ENCODE results near the gene SUFU. TPM values are rescaled to one million over a fixed set of nuclear protein-coding genes. Genes with fewer than 3 reads are reported as not detected.
"Not testable (repeated sequence)": the region's sequence is repeated elsewhere in the genome, so short reads cannot be mapped to it uniquely, and the experiment has no call there.

Gene SUFU
- total RNA-seq, 1 donor from 2014 or later: 17.3 TPM

- H3K4me1 ChIP-seq: peaks cover 9 to 22% of the 10 kb centered on the region in 2 donors
- no peak for DNase-seq (ENCODE audit: low spot score in 2 of 2)
Measured at GRCh38 chr10:102497545-102497944, 6.2 kb upstream of the SUFU start.

GRCh38 chr10:102499356-102499755, 4.4 kb upstream of the SUFU start:
- H3K4me3 ChIP-seq: no peak overlapping the region
- H3K36me3 ChIP-seq: no peaks in the 10 kb centered on the region
- peaks cover 6 to 15% of the 10 kb centered on the region in 2 donors for H3K4me1 ChIP-seq
- no peaks in the 10 kb centered on the region for H3K9me3 ChIP-seq
- TF ChIP-seq CTCF (IDR thresholded peaks at IDR 0.05): no peak
- H3K27ac ChIP-seq: no peak overlapping the region
- no peaks in the 10 kb centered on the region for H3K27me3 ChIP-seq
- intact Hi-C loops (cut with DNase I): no loop called here
- DNase-seq (ENCODE audit: low spot score in 2 of 2): no peak

More at GRCh38 chr10:102497545-102497944, 6.2 kb upstream of the SUFU start:
- H3K36me3 ChIP-seq: peaks cover 0 to 4% of the 10 kb centered on the region in 2 donors
- H3K27ac ChIP-seq: no peak overlapping the region
- intact Hi-C loops (cut with DNase I): no loop called here
- H3K27me3 ChIP-seq: no peaks in the 10 kb centered on the region
- no peak for TF ChIP-seq CTCF (IDR thresholded peaks at IDR 0.05)
- H3K4me3 ChIP-seq: no peak overlapping the region
- no peaks in the 10 kb centered on the region for H3K9me3 ChIP-seq

GRCh38 chr10:102500686-102501085, 3.1 kb upstream of the SUFU start:
- intact Hi-C loops (cut with DNase I): loop anchor here (5.0 to 10.0 kb wide), 3 partner anchors 97 to 1146 kb away; partner anchors contain the start of genes BTRC and PITX3
- DNase-seq (ENCODE audit: low spot score in 2 of 2): peak in 1 of 2 donors; percentile 59
- peaks cover 9 to 24% of the 10 kb centered on the region in 2 donors for H3K4me1 ChIP-seq
- H3K27ac ChIP-seq, H3K4me3 ChIP-seq, H3K36me3 ChIP-seq, H3K27me3 ChIP-seq, H3K9me3 ChIP-seq: not testable (repeated sequence)

- Histone ChIP-seq H3K27me3 (no peaks in the 10 kb centered on the region), H3K9me3 (no peaks in the 10 kb centered on the region), H3K4me1 (peaks cover 9 to 22% of the 10 kb centered on the region in 2 donors), H3K27ac (peak overlapping the region; percentile 24 to 88), H3K4me3 (peak overlapping the region; percentile 93 to 100), H3K36me3 (no peaks in the 10 kb centered on the region)
- intact Hi-C loops (cut with DNase I): loop anchor here (1.0 to 10.0 kb wide), 11 partner anchors 40 to 1147 kb away; partner anchors contain the start of genes ARL3, BTRC, C10orf95 and CUEDC2
- no peak for DNase-seq (ENCODE audit: low spot score in 2 of 2)
- no peak for TF ChIP-seq CTCF (IDR thresholded peaks at IDR 0.05)
Measured at GRCh38 chr10:102501201-102502028, 2.4 kb upstream of the SUFU start.

- Histone ChIP-seq H3K4me1 (peaks cover 9 to 22% of the 10 kb centered on the region in 2 donors), H3K9me3 (no peaks in the 10 kb centered on the region), H3K4me3 (peak overlapping the region; percentile 93 to 100), H3K27ac (peak overlapping the region; percentile 88 to 94), H3K27me3 (no peaks in the 10 kb centered on the region), H3K36me3 (no peaks in the 10 kb centered on the region)
- intact Hi-C loops (cut with DNase I): loop anchor here (1.0 to 10.0 kb wide), 11 partner anchors 41 to 1147 kb away; partner anchors contain the start of genes ARL3, BTRC, C10orf95 and CUEDC2
- TF ChIP-seq CTCF (IDR thresholded peaks at IDR 0.05): no peak
- peak; percentile 99 to 100 for DNase-seq (ENCODE audit: low spot score in 2 of 2)
Measured at GRCh38 chr10:102502029-102502336, 1.8 kb upstream of the SUFU start.

Measured in ascending aorta (tissue), 2 donors.